ENCODE measurements around the gene CCDC121. TPM values are rescaled to one million over a fixed set of nuclear protein-coding genes. Genes with fewer than 3 reads are reported as not detected.
A peak's percentile ranks its signal among the peaks of the same experiment; 100 is the strongest.

Gene CCDC121
- total RNA-seq (2021) (3.3 and 4.4 TPM in 2 replicates), Bru-seq, nascent RNA (percentile 51 among the genes with signal in this experiment), BruChase-seq, experiment 1, labeled RNA remaining after a 2-hour chase (percentile 64 among the genes with signal in this experiment), BruChase-seq, experiment 2, labeled RNA remaining after a 6-hour chase (percentile 45 among the genes with signal in this experiment)
- long read RNA-seq, partial matches to known transcripts = 0 of 6 reads
- long read RNA-seq, other reads (novel, unspliced or antisense) = 0 of 6 reads

GRCh38 chr2:27628767-27629709 lies at the start of gene CCDC121, which contains the start of gene GPN1:
Gene CCDC121 (minus strand): TSS chr2:27629012. CDS start chr2:27627799, 1,213 bp downstream.
Gene GPN1 (plus strand): TSS chr2:27629050. CDS start chr2:27629059, 9 bp downstream.
- Histone ChIP-seq H3K4me3 (ENCODE audit: low read depth, low read length, poor library complexity, severe bottlenecking) (peak within 1 kb of the TSS; percentile 79), H3K4me1 (ENCODE audit: insufficient read depth, low read length, poor library complexity, severe bottlenecking) (peaks cover 8% of the 10 kb centered on the region), H3K9me3 (ENCODE audit: low read depth, low read length, poor library complexity, severe bottlenecking) (no peaks in the 10 kb centered on the region), H3K27me3 (replicated peaks; ENCODE audit: insufficient read depth, low read depth, low read length, poor library complexity) (no peaks in the 10 kb centered on the region), H3K36me3 (ENCODE audit: insufficient read depth, low read length, poor library complexity, severe bottlenecking) (peaks cover 24% of the 10 kb centered on the region), H3K27ac (ENCODE audit: low read depth, low read length, poor library complexity, severe bottlenecking) (peak within 1 kb of the TSS; percentile 84)
- DNase-seq (ENCODE audit: low spot score) = peak; percentile 95
- CTCF ChIA-PET = no interaction called here
- intact Hi-C loops (cut with micrococcal nuclease; ENCODE audit: unreplicated experiment) = no loop called here
- BruUV-seq (replicated peaks) = TSS peak; percentile 66
- POLR2A ChIA-PET (ENCODE audit: low non-redundant PET) = interaction anchor here (0.6 kb wide), 1 partner anchor 415 kb away, joined by 3 read pairs; no protein-coding TSS in a partner anchor
- TF ChIP-seq EZH2 (IDR thresholded peaks at IDR 0.05; ENCODE audit: borderline replicate concordance, low read depth, low read length, poor library complexity, severe bottlenecking) (no peak), CTCF (conservative IDR thresholded peaks at IDR 0.05; ENCODE audit: low read depth, low read length) (no peak)

- no TSS peak for BruUV-seq (replicated peaks)
- TF ChIP-seq CTCF (conservative IDR thresholded peaks at IDR 0.05; ENCODE audit: low read depth, low read length) = no peak
- ChIA-PET CTCF (interaction anchor here (0.5 to 0.6 kb wide), 3 partner anchors 9 to 732 kb away, joined by 3 to 5 read pairs (median 4); no protein-coding TSS in a partner anchor), POLR2A (ENCODE audit: low non-redundant PET) (no interaction called here)
- no peak for DNase-seq (ENCODE audit: low spot score)
- H3K9me3 ChIP-seq (ENCODE audit: low read depth, low read length, poor library complexity, severe bottlenecking) = no peaks in the 10 kb centered on the region
- intact Hi-C loops (cut with micrococcal nuclease; ENCODE audit: unreplicated experiment) = no loop called here
- no peak overlapping the region for H3K4me3 ChIP-seq (ENCODE audit: low read depth, low read length, poor library complexity, severe bottlenecking)
- H3K27me3 ChIP-seq (replicated peaks; ENCODE audit: insufficient read depth, low read depth, low read length, poor library complexity) = no peaks in the 10 kb centered on the region
- no peaks in the 10 kb centered on the region for H3K4me1 ChIP-seq (ENCODE audit: insufficient read depth, low read length, poor library complexity, severe bottlenecking)
- H3K36me3 ChIP-seq (ENCODE audit: insufficient read depth, low read length, poor library complexity, severe bottlenecking) = peaks cover 49% of the 10 kb centered on the region
- H3K27ac ChIP-seq (ENCODE audit: low read depth, low read length, poor library complexity, severe bottlenecking) = no peak overlapping the region
Observed at GRCh38 chr2:27672723-27673486, 44.1 kb upstream of the CCDC121 start.

- intact Hi-C loops (cut with micrococcal nuclease; ENCODE audit: unreplicated experiment) = no loop called here
- TF ChIP-seq EZH2 (IDR thresholded peaks at IDR 0.05; ENCODE audit: borderline replicate concordance, low read depth, low read length, poor library complexity, severe bottlenecking) = no peak
- TF ChIP-seq CTCF (conservative IDR thresholded peaks at IDR 0.05; ENCODE audit: low read depth, low read length) = no peak
- POLR2A ChIA-PET (ENCODE audit: low non-redundant PET) = no interaction called here
- BruUV-seq (replicated peaks) = no TSS peak
- no peaks in the 10 kb centered on the region for H3K27me3 ChIP-seq (replicated peaks; ENCODE audit: insufficient read depth, low read depth, low read length, poor library complexity)
- no peaks in the 10 kb centered on the region for H3K4me1 ChIP-seq (ENCODE audit: insufficient read depth, low read length, poor library complexity, severe bottlenecking)
- DNase-seq (ENCODE audit: low spot score) = no peak
- no peak overlapping the region for H3K27ac ChIP-seq (ENCODE audit: low read depth, low read length, poor library complexity, severe bottlenecking)
- H3K36me3 ChIP-seq (ENCODE audit: insufficient read depth, low read length, poor library complexity, severe bottlenecking) = peaks cover 45% of the 10 kb centered on the region
- CTCF ChIA-PET = no interaction called here
- no peak overlapping the region for H3K4me3 ChIP-seq (ENCODE audit: low read depth, low read length, poor library complexity, severe bottlenecking)
- H3K9me3 ChIP-seq (ENCODE audit: low read depth, low read length, poor library complexity, severe bottlenecking) = no peaks in the 10 kb centered on the region
Observed at GRCh38 chr2:27671235-27671634, 42.4 kb upstream of the CCDC121 start.

All from A673 (cell line).